Body of pancreas (tissue), 4 donors: Measurements from ENCODE around the gene ERBB2. TPM values are rescaled to one million over a fixed set of nuclear protein-coding genes. Genes with fewer than 3 reads are reported as not detected.
"Not testable (repeated sequence)": the region's sequence is repeated elsewhere in the genome, so short reads cannot be mapped to it uniquely, and the experiment has no call there.

Source experiments
- ATAC-seq: fragments of 150-250 bp; one replicate; pipeline ENCODE4 v1.9.1; 2016
- DNase-seq, 4 donors: peaks; one replicate each; pipeline ENCODE4 v3.0.0-alpha.2; 2019
- H3K27ac ChIP-seq, 4 donors: fragments of 200-600 bp; sonication (generic); 1 replicate in 3 of 4; 2 replicates in 1 of 4; pipeline versions ENCODE4 v1.5.1 to v1.6.1; 2016 to 2019; ENCODE audit warnings: mild to moderate bottlenecking in 1 of 4, mixed read lengths in 1 of 4, moderate library complexity in 1 of 4
- H3K27me3 ChIP-seq, 2 donors: fragments of 200-600 bp; sonication (generic); one replicate each; pipeline ENCODE4 v1.6.0; 2016; ENCODE audit warnings: mild to moderate bottlenecking in 1 of 2
- H3K36me3 ChIP-seq, 2 donors: fragments of 200-600 bp; sonication (generic); replicated peaks in 1 of 2; 2 replicates each; pipeline ENCODE4 v1.5.1; 2016; ENCODE audit warnings: low read depth in 2 of 2; ENCODE audit not compliant: insufficient read depth in 1 of 2
- H3K4me1 ChIP-seq: fragments of 200-600 bp; sonication (generic); one replicate; pipeline ENCODE4 v1.6.0; 2016
- H3K4me3 ChIP-seq, 2 donors: fragments of 200-600 bp; sonication (generic); 1 replicate in 1 of 2; 2 replicates in 1 of 2; pipeline ENCODE4 v1.5.1; 2016 to 2019
- H3K9me3 ChIP-seq, 3 donors: fragments of 200-600 bp; sonication (generic); 1 replicate in 2 of 3; 2 replicates in 1 of 3; pipeline ENCODE4 v1.5.1; 2016
- POLR2A ChIP-seq, 3 donors: fragments of 450-650 bp; IDR thresholded peaks; one replicate each; pipeline ENCODE4 v1.6.1; 2016; ENCODE audit warnings: antibody characterized with exemption in 3 of 3, mild to moderate bottlenecking in 2 of 3
- WGBS, 2 donors: methylation state at CpG; one replicate each; pipeline ENCODE4 v1.1.5; 2017; 5-methylcytosine and 5-hydroxymethylcytosine counted together
- intact Hi-C: fragments of 100-400 bp; cut with DNase I; formaldehyde crosslinking; loops from one replicate; pipeline ENCODE4 v1.15.1; 2023
- total RNA-seq, 2 donors: library from RNA; depleted of rRNA; stranded (reverse); fragments of >200 nt; gene quantifications; one replicate each; pipeline ENCODE4 v1.1.0, GENCODE V29; 2016
- TF ChIP-seq, protein P1 (sequence below), 7 experiments: fragments of 450-650 bp in 4 of 7; fragments of 200-600 bp in 3 of 7; sonication (generic) in 3 of 7; IDR thresholded peaks; one replicate each; pipeline ENCODE4 v1.5.1; 2016 to 2019; ENCODE audit warnings: antibody characterized with exemption in 7 of 7

The ERBB2 gene
- total RNA-seq, 2 donors from 2014 or later = 52.4 to 65.3 TPM

DNA sequence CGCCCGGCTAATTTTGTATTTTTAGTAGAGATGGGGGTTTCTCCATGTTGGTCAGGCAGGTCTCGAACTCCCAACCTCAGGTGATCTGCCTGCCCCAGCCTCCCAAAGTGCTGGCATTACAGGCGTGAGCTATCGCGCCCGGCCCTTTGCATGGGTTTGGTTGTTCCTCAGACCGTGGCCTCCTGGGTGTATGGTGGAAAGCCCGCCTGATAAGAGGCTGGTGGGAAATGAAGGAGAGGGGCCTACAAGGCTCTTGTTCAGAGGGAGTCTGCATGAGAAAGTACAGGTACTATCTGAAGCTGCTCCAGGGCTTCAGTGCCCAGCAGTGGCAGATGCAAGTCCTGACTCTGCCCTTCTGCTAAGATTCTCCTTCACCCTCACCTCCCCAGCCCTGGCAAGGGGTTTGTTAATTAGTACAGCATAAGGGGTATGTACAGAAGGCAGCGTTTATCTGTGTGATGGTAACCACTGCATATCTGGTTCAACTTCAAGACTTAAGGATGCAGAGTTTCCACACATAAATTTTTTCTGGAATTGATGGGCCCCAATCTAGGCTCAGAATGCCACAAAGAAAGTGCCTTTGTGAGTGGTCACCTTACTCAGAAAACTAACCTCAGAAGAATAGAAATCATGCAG, 62.1 kb downstream of the ERBB2 start:
- no peaks in the 10 kb centered on the region for H3K9me3 ChIP-seq
- no peak overlapping the region for H3K4me3 ChIP-seq
- DNase-seq (no peak), ATAC-seq (no peak)
- no peaks in the 10 kb centered on the region for H3K27me3 ChIP-seq
- intact Hi-C loops = no loop called here
- 69 to 86% methylated on average over 6 to 10 of the region's 10 CpGs for WGBS, 2 donors
- H3K27ac ChIP-seq = no peak overlapping the region
- no peaks in the 10 kb centered on the region for H3K36me3 ChIP-seq
- no peaks in the 10 kb centered on the region for H3K4me1 ChIP-seq
- TF ChIP-seq, protein P1, sequence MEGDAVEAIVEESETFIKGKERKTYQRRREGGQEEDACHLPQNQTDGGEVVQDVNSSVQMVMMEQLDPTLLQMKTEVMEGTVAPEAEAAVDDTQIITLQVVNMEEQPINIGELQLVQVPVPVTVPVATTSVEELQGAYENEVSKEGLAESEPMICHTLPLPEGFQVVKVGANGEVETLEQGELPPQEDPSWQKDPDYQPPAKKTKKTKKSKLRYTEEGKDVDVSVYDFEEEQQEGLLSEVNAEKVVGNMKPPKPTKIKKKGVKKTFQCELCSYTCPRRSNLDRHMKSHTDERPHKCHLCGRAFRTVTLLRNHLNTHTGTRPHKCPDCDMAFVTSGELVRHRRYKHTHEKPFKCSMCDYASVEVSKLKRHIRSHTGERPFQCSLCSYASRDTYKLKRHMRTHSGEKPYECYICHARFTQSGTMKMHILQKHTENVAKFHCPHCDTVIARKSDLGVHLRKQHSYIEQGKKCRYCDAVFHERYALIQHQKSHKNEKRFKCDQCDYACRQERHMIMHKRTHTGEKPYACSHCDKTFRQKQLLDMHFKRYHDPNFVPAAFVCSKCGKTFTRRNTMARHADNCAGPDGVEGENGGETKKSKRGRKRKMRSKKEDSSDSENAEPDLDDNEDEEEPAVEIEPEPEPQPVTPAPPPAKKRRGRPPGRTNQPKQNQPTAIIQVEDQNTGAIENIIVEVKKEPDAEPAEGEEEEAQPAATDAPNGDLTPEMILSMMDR (IDR thresholded peaks at IDR 0.05) = no peak
- no peak for TF ChIP-seq POLR2A (IDR thresholded peaks at IDR 0.05)

DNA sequence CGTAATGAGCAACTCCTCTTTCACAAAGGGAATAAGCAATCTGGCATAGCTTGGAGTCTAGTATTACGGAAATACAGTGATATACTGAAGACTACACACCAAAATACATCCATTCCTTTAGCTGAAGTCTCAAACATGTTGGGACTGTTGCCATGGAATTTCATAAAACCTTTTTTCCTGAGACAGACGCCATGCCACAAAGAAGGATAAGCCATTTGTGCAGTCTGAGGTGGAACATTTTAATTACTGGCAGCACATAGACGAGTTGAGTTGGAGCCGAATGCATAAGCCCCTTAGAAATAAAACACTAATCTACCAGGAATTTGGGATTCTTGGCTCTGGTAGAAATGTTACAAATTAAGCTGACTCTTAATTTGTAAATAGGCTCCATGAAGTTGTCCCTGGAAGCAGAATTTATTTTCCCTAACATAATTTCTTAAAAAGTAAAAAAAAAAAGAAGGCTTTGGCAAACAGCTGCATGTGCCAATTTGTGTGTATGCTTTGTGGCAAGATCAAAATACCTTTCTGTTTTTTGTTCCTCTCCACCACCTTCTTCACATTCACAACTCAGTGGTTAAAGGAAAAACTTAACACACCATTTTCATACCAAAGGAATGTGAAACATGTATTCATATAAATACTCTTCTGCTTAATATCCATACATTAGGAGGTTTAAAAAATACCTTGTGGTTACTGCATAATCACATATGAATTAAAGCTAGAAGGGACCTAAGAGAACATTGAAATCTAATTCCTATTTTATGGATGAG, 63.4 kb downstream of the ERBB2 start:
- Histone ChIP-seq H3K36me3 (no peaks in the 10 kb centered on the region), H3K4me1 (no peaks in the 10 kb centered on the region), H3K27me3 (no peaks in the 10 kb centered on the region), H3K27ac (no peak overlapping the region), H3K4me3 (no peak overlapping the region), H3K9me3 (no peaks in the 10 kb centered on the region)
- TF ChIP-seq, protein P1 (IDR thresholded peaks at IDR 0.05) = no peak
- no peak for TF ChIP-seq POLR2A (IDR thresholded peaks at IDR 0.05)
- 56 to 72% methylated on average over 5 of the region's 5 CpGs for WGBS, 2 donors
- no peak for ATAC-seq
- intact Hi-C loops = no loop called here
- DNase-seq = no peak

DNA sequence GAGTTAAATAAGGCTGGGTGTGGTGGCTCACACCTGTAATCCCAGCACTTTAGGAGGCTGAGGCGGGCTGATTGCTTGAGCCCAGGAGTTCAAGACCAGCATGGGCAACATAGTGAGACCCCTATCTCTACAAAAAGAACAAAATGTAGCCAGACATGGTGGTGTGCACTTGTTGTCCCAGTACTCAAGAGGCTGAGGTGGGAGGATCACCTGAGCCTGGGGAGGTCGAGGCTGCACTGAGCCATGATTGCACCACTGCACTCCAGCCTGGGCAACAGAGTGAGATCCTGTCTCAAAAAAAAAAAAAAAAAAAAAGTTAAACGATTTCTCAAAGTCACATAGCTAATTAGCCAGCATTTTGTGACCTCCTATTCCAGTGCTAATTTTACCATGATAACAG, 64.3 kb downstream of the ERBB2 start:
- H3K36me3 ChIP-seq, H3K27ac ChIP-seq, H3K4me3 ChIP-seq, H3K4me1 ChIP-seq, H3K27me3 ChIP-seq, ATAC-seq, H3K9me3 ChIP-seq, DNase-seq, intact Hi-C loops: not testable (repeated sequence)
- WGBS, 2 donors = 61 to 67% methylated on average over 3 of the region's 3 CpGs

DNA sequence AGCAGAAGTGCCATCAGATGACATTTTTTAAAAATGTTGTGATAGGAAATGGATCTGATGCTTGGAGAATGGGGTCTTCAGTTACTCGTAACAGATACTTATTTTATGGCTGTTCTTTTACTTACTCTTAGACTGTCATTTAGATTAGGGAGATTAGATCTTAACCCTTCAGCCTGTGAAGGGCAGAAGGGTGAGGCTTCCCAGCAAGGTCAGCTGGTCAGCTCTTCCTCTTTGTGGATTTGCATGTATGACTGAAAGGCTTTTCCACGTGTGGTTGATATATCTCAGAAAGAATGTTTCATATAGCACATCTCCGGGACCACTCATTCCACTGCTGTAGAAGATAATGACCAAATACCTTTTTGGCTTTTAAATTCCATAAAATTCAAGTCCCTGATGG, 65.3 kb downstream of the ERBB2 start:
- no peaks in the 10 kb centered on the region for H3K27me3 ChIP-seq
- H3K9me3 ChIP-seq = no peaks in the 10 kb centered on the region
- no peaks in the 10 kb centered on the region for H3K4me1 ChIP-seq
- DNase-seq (no peak), ATAC-seq (no peak)
- no peaks in the 10 kb centered on the region for H3K36me3 ChIP-seq
- intact Hi-C loops = no loop called here
- no peak overlapping the region for H3K4me3 ChIP-seq
- no peak for TF ChIP-seq POLR2A (IDR thresholded peaks at IDR 0.05)
- TF ChIP-seq, protein P1 (IDR thresholded peaks at IDR 0.05) = no peak
- WGBS, 2 donors = 38 to 68% methylated on average over 3 of the region's 3 CpGs
- H3K27ac ChIP-seq = no peak overlapping the region

DNA sequence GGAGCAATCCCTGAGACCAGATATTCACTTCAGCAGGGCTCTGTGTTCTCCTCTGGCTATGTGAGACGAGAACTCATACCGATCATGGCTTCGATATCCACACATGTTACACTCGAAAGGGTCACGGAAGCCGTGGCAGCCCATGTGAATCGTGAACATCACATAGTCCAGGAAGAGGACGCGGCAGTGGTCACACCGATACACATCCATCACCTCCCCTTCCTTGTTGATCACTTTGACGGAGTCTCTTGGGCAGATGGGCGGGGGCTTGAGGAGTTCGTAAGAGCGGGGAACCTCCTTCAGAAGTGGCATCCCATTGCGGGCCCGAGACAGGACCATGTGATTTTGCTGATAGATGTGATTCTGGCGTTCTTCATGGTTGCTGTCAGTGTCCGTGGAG, 65.9 kb downstream of the ERBB2 start:
- no peaks in the 10 kb centered on the region for H3K36me3 ChIP-seq
- no peak overlapping the region for H3K27ac ChIP-seq
- intact Hi-C loops = no loop called here
- DNase-seq (no peak), ATAC-seq (no peak)
- H3K4me1 ChIP-seq = no peaks in the 10 kb centered on the region
- H3K4me3 ChIP-seq = no peak overlapping the region
- H3K9me3 ChIP-seq = no peaks in the 10 kb centered on the region
- TF ChIP-seq, protein P1 (IDR thresholded peaks at IDR 0.05) = no peak
- TF ChIP-seq POLR2A (IDR thresholded peaks at IDR 0.05) = no peak
- no peaks in the 10 kb centered on the region for H3K27me3 ChIP-seq
- 87 to 90% methylated on average over 17 to 18 of the region's 18 CpGs for WGBS, 2 donors
